KOPT-K1 (cell line): ENCODE measurements around the gene PEAK3.

Experiments used
- H3K27ac ChIP-seq: fragments of 200-600 bp; sonication (generic); 2 replicates; pipeline ENCODE4 v1.5.1; 2016; ENCODE audit warnings: antibody characterized with exemption, mild to moderate bottlenecking, low read depth, low read length; ENCODE audit not compliant: poor library complexity, severe bottlenecking
- H3K36me3 ChIP-seq: fragments of 200-600 bp; sonication (generic); 2 replicates; pipeline ENCODE4 v1.5.1; 2017; ENCODE audit warnings: antibody characterized with exemption, mild to moderate bottlenecking, low read length, moderate library complexity; ENCODE audit not compliant: insufficient read depth
- H3K9me3 ChIP-seq: fragments of 200-600 bp; sonication (generic); 2 replicates; pipeline ENCODE4 v1.5.1; 2017; ENCODE audit warnings: antibody characterized with exemption, low read length, mild to moderate bottlenecking; ENCODE audit not compliant: insufficient read depth, poor library complexity, severe bottlenecking

Gene PEAK3

GRCh38 chr19:2236064-2236313 is 46.0 kb downstream of the PEAK3 start:
- H3K36me3 ChIP-seq = peaks cover 58% of the 10 kb centered on the region
- peak overlapping the region; percentile 93 for H3K27ac ChIP-seq
- no peaks in the 10 kb centered on the region for H3K9me3 ChIP-seq

- H3K27ac ChIP-seq = peak overlapping the region; percentile 93
- no peaks in the 10 kb centered on the region for H3K9me3 ChIP-seq
These were observed 46.5 kb downstream of the PEAK3 start for GRCh38 chr19:2235381-2236063.

GRCh38 chr19:2234996-2235380 is 47.0 kb downstream of the PEAK3 start:
- H3K27ac ChIP-seq = peak overlapping the region; percentile 93

More at GRCh38 chr19:2235381-2236063, 46.5 kb downstream of the PEAK3 start:
- H3K36me3 ChIP-seq = peaks cover 58% of the 10 kb centered on the region

GRCh38 chr19:2233601-2234280 is 48.2 kb downstream of the PEAK3 start:
- no peaks in the 10 kb centered on the region for H3K9me3 ChIP-seq
- H3K36me3 ChIP-seq = peaks cover 68% of the 10 kb centered on the region
- no peak overlapping the region for H3K27ac ChIP-seq

More at GRCh38 chr19:2234996-2235380, 47.0 kb downstream of the PEAK3 start:
- H3K9me3 ChIP-seq = no peaks in the 10 kb centered on the region
- H3K36me3 ChIP-seq = peaks cover 58% of the 10 kb centered on the region

- Histone ChIP-seq H3K27ac (no peak overlapping the region), H3K9me3 (no peaks in the 10 kb centered on the region), H3K36me3 (peaks cover 68% of the 10 kb centered on the region)
These were observed 49.5 kb downstream of the PEAK3 start for GRCh38 chr19:2232286-2233151.

- H3K9me3 ChIP-seq = no peaks in the 10 kb centered on the region
- no peak overlapping the region for H3K27ac ChIP-seq
- peaks cover 73% of the 10 kb centered on the region for H3K36me3 ChIP-seq
These were observed 50.3 kb downstream of the PEAK3 start for GRCh38 chr19:2231621-2232221.

- Histone ChIP-seq H3K36me3 (peaks cover 81% of the 10 kb centered on the region), H3K9me3 (no peaks in the 10 kb centered on the region), H3K27ac (no peak overlapping the region)
These were observed 51.0 kb downstream of the PEAK3 start for GRCh38 chr19:2230807-2231533.

GRCh38 chr19:2230033-2230531 is 51.9 kb downstream of the PEAK3 start:
- Histone ChIP-seq H3K36me3 (peaks cover 90% of the 10 kb centered on the region), H3K9me3 (no peaks in the 10 kb centered on the region), H3K27ac (no peak overlapping the region)

- H3K9me3 ChIP-seq = no peaks in the 10 kb centered on the region
- no peak overlapping the region for H3K27ac ChIP-seq
- H3K36me3 ChIP-seq = peaks cover 95% of the 10 kb centered on the region
These were observed 52.6 kb downstream of the PEAK3 start for GRCh38 chr19:2229103-2230032.

GRCh38 chr19:2228157-2229030 is 53.6 kb downstream of the PEAK3 start:
- no peak overlapping the region for H3K27ac ChIP-seq

GRCh38 chr19:2227415-2228156 is 54.4 kb downstream of the PEAK3 start:
- Histone ChIP-seq H3K27ac (no peak overlapping the region), H3K36me3 (peaks cover 93% of the 10 kb centered on the region), H3K9me3 (no peaks in the 10 kb centered on the region)

More at GRCh38 chr19:2228157-2229030, 53.6 kb downstream of the PEAK3 start:
- H3K36me3 ChIP-seq = peaks cover 94% of the 10 kb centered on the region
- H3K9me3 ChIP-seq = no peaks in the 10 kb centered on the region

- Histone ChIP-seq H3K9me3 (no peaks in the 10 kb centered on the region), H3K36me3 (peaks cover 93% of the 10 kb centered on the region), H3K27ac (no peak overlapping the region)
These were observed 55.1 kb downstream of the PEAK3 start for GRCh38 chr19:2226840-2227360.
